Activated T-helper 2 cell treated with anti-CD3 and anti-CD28 coated beads, Interferon-gamma antibody, Interleukin-2, Interleukin-4, amounts not matched to agents 10 μg/mL and 5 μg/mL and 100 μg/mL, durations not matched to agents 14 hours and 24 hours and 36 hours (primary cell): ENCODE data around the gene FNBP1. TPM values are rescaled to one million over a fixed set of nuclear protein-coding genes. Genes with fewer than 3 reads are reported as not detected.
"Not testable (repeated sequence)": the region's sequence is repeated elsewhere in the genome, so short reads cannot be mapped to it uniquely, and the experiment has no call there.

Source experiments
- DNase-seq: peaks from one replicate; pipeline ENCODE4 v3.0.0; 2021; ENCODE audit warnings: low spot score
- H3K27ac Mint-ChIP-seq: one replicate; pipeline ENCODE4 v1.8.0; 2021; ENCODE audit warnings: mixed read lengths
- H3K27me3 Mint-ChIP-seq: one replicate; pipeline ENCODE4 v1.8.0; 2021; ENCODE audit warnings: low read depth, mixed read lengths
- H3K36me3 Mint-ChIP-seq: one replicate; pipeline ENCODE4 v1.8.0; 2021; ENCODE audit warnings: low read depth, mixed read lengths
- H3K4me1 Mint-ChIP-seq: one replicate; pipeline ENCODE4 v1.8.0; 2021; ENCODE audit warnings: low read depth, mixed read lengths
- H3K4me3 Mint-ChIP-seq: one replicate; pipeline ENCODE4 v1.8.0; 2021; ENCODE audit warnings: low read depth, mild to moderate bottlenecking, moderate library complexity, mixed read lengths
- H3K9me3 Mint-ChIP-seq: one replicate; pipeline ENCODE4 v1.8.0; 2021; ENCODE audit warnings: mixed read lengths
- intact Hi-C: fragments of 100-400 bp; cut with micrococcal nuclease; formaldehyde crosslinking; loops from one replicate; pipeline ENCODE4 v1.15.1; 2023
- total RNA-seq: library from RNA; stranded (reverse); gene quantifications from 2 replicates; pipeline ENCODE4 v1.2.3, GENCODE V29; 2022

Gene FNBP1
- total RNA-seq, 1 donor from 2014 or later: 358 TPM

GRCh38 chr9:130024597-130024994 is 18.4 kb downstream of the FNBP1 start:
- peaks cover 78% of the 10 kb centered on the region for H3K36me3 Mint-ChIP-seq

GRCh38 chr9:130023994-130024596 is 18.9 kb downstream of the FNBP1 start:
- Mint-ChIP-seq H3K27me3 (no peaks in the 10 kb centered on the region), H3K4me1 (peaks cover 83% of the 10 kb centered on the region), H3K27ac (peak overlapping the region; percentile 94), H3K4me3 (no peak overlapping the region), H3K9me3 (no peaks in the 10 kb centered on the region), H3K36me3 (peaks cover 76% of the 10 kb centered on the region)
- intact Hi-C loops: no loop called here
- no peak for DNase-seq

More at GRCh38 chr9:130024597-130024994, 18.4 kb downstream of the FNBP1 start:
- intact Hi-C loops: no loop called here
- Mint-ChIP-seq H3K27me3 (no peaks in the 10 kb centered on the region), H3K4me3 (no peak overlapping the region), H3K4me1 (peaks cover 84% of the 10 kb centered on the region), H3K27ac (peak overlapping the region; percentile 44), H3K9me3 (no peaks in the 10 kb centered on the region)
- no peak for DNase-seq

GRCh38 chr9:130023144-130023787 is 19.7 kb downstream of the FNBP1 start:
- Mint-ChIP-seq H3K36me3 (peaks cover 75% of the 10 kb centered on the region), H3K4me1 (peaks cover 75% of the 10 kb centered on the region), H3K27ac (peak overlapping the region; percentile 94), H3K9me3 (no peaks in the 10 kb centered on the region), H3K4me3 (peak overlapping the region; percentile 38), H3K27me3 (no peaks in the 10 kb centered on the region)
- intact Hi-C loops: no loop called here
- no peak for DNase-seq

- intact Hi-C loops: no loop called here
- peaks cover 71% of the 10 kb centered on the region for H3K4me1 Mint-ChIP-seq
- no peaks in the 10 kb centered on the region for H3K9me3 Mint-ChIP-seq
- H3K4me3 Mint-ChIP-seq: peak overlapping the region; percentile 30
- H3K27me3 Mint-ChIP-seq: no peaks in the 10 kb centered on the region
- DNase-seq: no peak
- H3K36me3 Mint-ChIP-seq: peaks cover 72% of the 10 kb centered on the region
- peak overlapping the region; percentile 94 for H3K27ac Mint-ChIP-seq
These were observed 20.3 kb downstream of the FNBP1 start for GRCh38 chr9:130022566-130023143.

GRCh38 chr9:130021842-130022241 is 21.1 kb downstream of the FNBP1 start:
- H3K9me3 Mint-ChIP-seq, DNase-seq, H3K4me3 Mint-ChIP-seq, intact Hi-C loops, H3K27me3 Mint-ChIP-seq: not testable (repeated sequence)
- Mint-ChIP-seq H3K36me3 (peaks cover 74% of the 10 kb centered on the region), H3K4me1 (peaks cover 68% of the 10 kb centered on the region), H3K27ac (peak overlapping the region; percentile 94)

- Mint-ChIP-seq H3K4me1 (peaks cover 68% of the 10 kb centered on the region), H3K9me3 (peaks cover 7% of the 10 kb centered on the region), H3K27ac (peak overlapping the region; percentile 78), H3K27me3 (no peaks in the 10 kb centered on the region), H3K36me3 (peaks cover 75% of the 10 kb centered on the region), H3K4me3 (no peak overlapping the region)
- DNase-seq: no peak
- intact Hi-C loops: no loop called here
These were observed 21.9 kb downstream of the FNBP1 start for GRCh38 chr9:130021123-130021522.

GRCh38 chr9:130020618-130021017 is 22.4 kb downstream of the FNBP1 start:
- H3K9me3 Mint-ChIP-seq: peaks cover 8% of the 10 kb centered on the region

GRCh38 chr9:130018265-130018664 is 24.7 kb downstream of the FNBP1 start:
- H3K27me3 Mint-ChIP-seq: no peaks in the 10 kb centered on the region
- no peak for DNase-seq
- H3K9me3 Mint-ChIP-seq: peaks cover 8% of the 10 kb centered on the region
- intact Hi-C loops: no loop called here
- peaks cover 55% of the 10 kb centered on the region for H3K4me1 Mint-ChIP-seq
- H3K4me3 Mint-ChIP-seq: no peak overlapping the region
- H3K27ac Mint-ChIP-seq: peak overlapping the region; percentile 99
- H3K36me3 Mint-ChIP-seq: peaks cover 82% of the 10 kb centered on the region

More at GRCh38 chr9:130020618-130021017, 22.4 kb downstream of the FNBP1 start:
- Mint-ChIP-seq H3K36me3 (peaks cover 74% of the 10 kb centered on the region), H3K4me1 (peaks cover 63% of the 10 kb centered on the region), H3K27ac (peak overlapping the region; percentile 93), H3K4me3 (peak overlapping the region; percentile 4), H3K27me3 (no peaks in the 10 kb centered on the region)
- intact Hi-C loops: no loop called here
- no peak for DNase-seq

- intact Hi-C loops: loop anchor here (2.0 kb wide), 1 partner anchor 17 kb away; no protein-coding TSS in a partner anchor
- H3K36me3 Mint-ChIP-seq: peaks cover 82% of the 10 kb centered on the region
- peak overlapping the region; percentile 99 for H3K27ac Mint-ChIP-seq
- not testable (repeated sequence) for DNase-seq, H3K9me3 Mint-ChIP-seq, H3K4me3 Mint-ChIP-seq, H3K27me3 Mint-ChIP-seq
- peaks cover 49% of the 10 kb centered on the region for H3K4me1 Mint-ChIP-seq
These were observed 25.5 kb downstream of the FNBP1 start for GRCh38 chr9:130017510-130017909.

- Mint-ChIP-seq H3K36me3 (peaks cover 83% of the 10 kb centered on the region), H3K4me3 (peak overlapping the region; percentile 51), H3K27me3 (no peaks in the 10 kb centered on the region), H3K27ac (peak overlapping the region; percentile 99), H3K9me3 (peaks cover 11% of the 10 kb centered on the region), H3K4me1 (peaks cover 49% of the 10 kb centered on the region)
- DNase-seq: no peak
- intact Hi-C loops: loop anchor here (2.0 kb wide), 1 partner anchor 18 kb away; no protein-coding TSS in a partner anchor
These were observed 25.9 kb downstream of the FNBP1 start for GRCh38 chr9:130017076-130017475.

GRCh38 chr9:130015353-130016019 is 27.5 kb downstream of the FNBP1 start:
- Mint-ChIP-seq H3K36me3 (peaks cover 83% of the 10 kb centered on the region), H3K4me3 (no peak overlapping the region), H3K27ac (peak overlapping the region; percentile 52), H3K27me3 (no peaks in the 10 kb centered on the region), H3K9me3 (peaks cover 16% of the 10 kb centered on the region), H3K4me1 (peaks cover 49% of the 10 kb centered on the region)
- intact Hi-C loops: loop anchor here (1.0 to 2.0 kb wide), 5 partner anchors 7 to 127 kb away; no protein-coding TSS in a partner anchor
- no peak for DNase-seq

GRCh38 chr9:130013326-130013725 is 29.7 kb downstream of the FNBP1 start:
- peak overlapping the region; percentile 67 for H3K27ac Mint-ChIP-seq
- DNase-seq: no peak
- no peak overlapping the region for H3K4me3 Mint-ChIP-seq
- H3K27me3 Mint-ChIP-seq: no peaks in the 10 kb centered on the region
- peaks cover 58% of the 10 kb centered on the region for H3K4me1 Mint-ChIP-seq
- intact Hi-C loops: no loop called here
- peaks cover 84% of the 10 kb centered on the region for H3K36me3 Mint-ChIP-seq
- H3K9me3 Mint-ChIP-seq: peaks cover 16% of the 10 kb centered on the region
